HAP-1 (cell line): Measurements from ENCODE around the gene LIPG.
"Not testable (repeated sequence)": the region's sequence is repeated elsewhere in the genome, so short reads cannot be mapped to it uniquely, and the experiment has no call there.

Experiments used
- DNase-seq, 2 experiments: peaks; one replicate each; pipeline ENCODE4 v3.0.0-alpha.2; 2016 to 2020; ENCODE audit warnings: low spot score in 2 of 2
- H3K27me3 ChIP-seq: fragments of 250-450 bp; sonication (Bioruptor Pico); 2 replicates; pipeline ENCODE4 v1.5.1; 2020; ENCODE audit warnings: low read depth, mild to moderate bottlenecking, moderate library complexity
- H3K36me3 ChIP-seq: fragments of 250-450 bp; sonication (Bioruptor Pico); replicated peaks from 2 replicates; pipeline ENCODE4 v1.5.1; 2020; ENCODE audit warnings: mild to moderate bottlenecking
- H3K4me1 ChIP-seq: fragments of 250-450 bp; sonication (Bioruptor Pico); 2 replicates; pipeline ENCODE4 v1.5.1; 2020; ENCODE audit warnings: mild to moderate bottlenecking
- H3K4me3 ChIP-seq: fragments of 250-450 bp; sonication (Bioruptor Pico); 2 replicates; pipeline ENCODE4 v1.5.1; 2020; ENCODE audit warnings: mild to moderate bottlenecking, moderate library complexity
- H3K9me3 ChIP-seq: fragments of 250-450 bp; sonication (Bioruptor Pico); 2 replicates; pipeline ENCODE4 v1.5.1; 2020; ENCODE audit warnings: mild to moderate bottlenecking, moderate library complexity
- in situ Hi-C: fragments of 300-500 bp; cut with MboI; formaldehyde crosslinking; loops from 3 replicates; pipeline ENCODE4 v1.14.3; 2020; ENCODE audit warnings: low sequenced_read_pairs, inconsistent platforms, mixed read lengths

Gene LIPG

GRCh38 chr18:49558356-49558755 is 3.5 kb upstream of the LIPG start:
- Histone ChIP-seq H3K36me3 (no peaks in the 10 kb centered on the region), H3K4me1 (peaks cover 28% of the 10 kb centered on the region), H3K9me3 (peaks cover 6% of the 10 kb centered on the region), H3K4me3 (no peak overlapping the region), H3K27me3 (no peaks in the 10 kb centered on the region)
- no peak for DNase-seq
- in situ Hi-C loops = no loop called here

GRCh38 chr18:49559326-49559931 is 2.4 kb upstream of the LIPG start:
- peak in 1 of 2 experiments; percentile 61 for DNase-seq
- H3K27me3 ChIP-seq, in situ Hi-C loops, H3K36me3 ChIP-seq, H3K9me3 ChIP-seq, H3K4me3 ChIP-seq: not testable (repeated sequence)
- peaks cover 33% of the 10 kb centered on the region for H3K4me1 ChIP-seq

GRCh38 chr18:49560277-49560623 is 1.6 kb upstream of the LIPG start:
- Histone ChIP-seq H3K9me3 (no peaks in the 10 kb centered on the region), H3K4me1 (peaks cover 33% of the 10 kb centered on the region), H3K36me3 (no peaks in the 10 kb centered on the region), H3K27me3 (no peaks in the 10 kb centered on the region), H3K4me3 (no peak overlapping the region; the same call in 1 of the 2 replicates)
- no peak for DNase-seq
- in situ Hi-C loops = no loop called here

GRCh38 chr18:49560624-49561288 is 1.1 kb upstream of the LIPG start:
- Histone ChIP-seq H3K4me1 (peaks cover 33% of the 10 kb centered on the region), H3K36me3 (no peaks in the 10 kb centered on the region), H3K9me3 (no peaks in the 10 kb centered on the region), H3K27me3 (no peaks in the 10 kb centered on the region), H3K4me3 (peak overlapping the region; percentile 42)
- DNase-seq = peak in 1 of 2 experiments; percentile 48
- in situ Hi-C loops = no loop called here

- Histone ChIP-seq H3K4me3 (peak overlapping the region; percentile 42), H3K36me3 (no peaks in the 10 kb centered on the region; the same call in 1 of the 2 replicates), H3K9me3 (no peaks in the 10 kb centered on the region), H3K27me3 (no peaks in the 10 kb centered on the region), H3K4me1 (peaks cover 33% of the 10 kb centered on the region)
- peak in 1 of 2 experiments; percentile 24 for DNase-seq
- in situ Hi-C loops = no loop called here
Observed at GRCh38 chr18:49562481-49563129, 748 bp downstream of the LIPG start.

- H3K4me1 ChIP-seq = peaks cover 33% of the 10 kb centered on the region
- DNase-seq = no peak
- H3K4me3 ChIP-seq = peak overlapping the region; percentile 42
- in situ Hi-C loops = no loop called here
- no peaks in the 10 kb centered on the region; the same call in 1 of the 2 replicates for H3K36me3 ChIP-seq
- H3K9me3 ChIP-seq = no peaks in the 10 kb centered on the region
- H3K27me3 ChIP-seq = no peaks in the 10 kb centered on the region
Observed at GRCh38 chr18:49563130-49563540, 1.3 kb downstream of the LIPG start.

- H3K36me3 ChIP-seq = no peaks in the 10 kb centered on the region; the same call in 1 of the 2 replicates
- no peak overlapping the region for H3K4me3 ChIP-seq
- DNase-seq = no peak
- in situ Hi-C loops = no loop called here
- H3K27me3 ChIP-seq = no peaks in the 10 kb centered on the region
- H3K4me1 ChIP-seq = peaks cover 33% of the 10 kb centered on the region
- H3K9me3 ChIP-seq = no peaks in the 10 kb centered on the region
Observed at GRCh38 chr18:49563701-49564517, 2.1 kb downstream of the LIPG start.

GRCh38 chr18:49564518-49564834 is 2.6 kb downstream of the LIPG start:
- no peak for DNase-seq
- Histone ChIP-seq H3K4me3 (no peak overlapping the region), H3K36me3 (no peaks in the 10 kb centered on the region; the same call in 1 of the 2 replicates), H3K4me1 (peaks cover 33% of the 10 kb centered on the region), H3K9me3 (no peaks in the 10 kb centered on the region), H3K27me3 (no peaks in the 10 kb centered on the region)
- in situ Hi-C loops = no loop called here

- no peaks in the 10 kb centered on the region for H3K9me3 ChIP-seq
- peaks cover 33% of the 10 kb centered on the region for H3K4me1 ChIP-seq
- no peaks in the 10 kb centered on the region for H3K27me3 ChIP-seq
- DNase-seq = no peak
- H3K4me3 ChIP-seq = no peak overlapping the region
- no peaks in the 10 kb centered on the region; the same call in 1 of the 2 replicates for H3K36me3 ChIP-seq
- in situ Hi-C loops = no loop called here
Observed at GRCh38 chr18:49565101-49565500, 3.2 kb downstream of the LIPG start.

- DNase-seq = no peak
- Histone ChIP-seq H3K4me3 (no peak overlapping the region), H3K9me3 (no peaks in the 10 kb centered on the region), H3K4me1 (peaks cover 29% of the 10 kb centered on the region), H3K36me3 (no peaks in the 10 kb centered on the region; the same call in 1 of the 2 replicates), H3K27me3 (no peaks in the 10 kb centered on the region)
- in situ Hi-C loops = no loop called here
Observed at GRCh38 chr18:49565612-49566011, 3.8 kb downstream of the LIPG start.

- H3K4me1 ChIP-seq = peaks cover 24% of the 10 kb centered on the region
- H3K27me3 ChIP-seq = no peaks in the 10 kb centered on the region
- H3K4me3 ChIP-seq = no peak overlapping the region
- no peaks in the 10 kb centered on the region; the same call in 1 of the 2 replicates for H3K36me3 ChIP-seq
- in situ Hi-C loops = no loop called here
- DNase-seq = no peak
- H3K9me3 ChIP-seq = no peaks in the 10 kb centered on the region
Observed at GRCh38 chr18:49566217-49566770, 4.4 kb downstream of the LIPG start.

- Histone ChIP-seq H3K36me3 (no peaks in the 10 kb centered on the region; the same call in 1 of the 2 replicates), H3K27me3 (no peaks in the 10 kb centered on the region), H3K4me3 (no peak overlapping the region), H3K9me3 (no peaks in the 10 kb centered on the region), H3K4me1 (peaks cover 19% of the 10 kb centered on the region)
- no peak for DNase-seq
- in situ Hi-C loops = no loop called here
Observed at GRCh38 chr18:49566985-49567384, 5.1 kb downstream of the LIPG start.

- H3K36me3 ChIP-seq = no peaks in the 10 kb centered on the region; the same call in 1 of the 2 replicates
- H3K4me1 ChIP-seq = no peaks in the 10 kb centered on the region
- no peaks in the 10 kb centered on the region for H3K9me3 ChIP-seq
- DNase-seq = no peak
- H3K27me3 ChIP-seq = no peaks in the 10 kb centered on the region
- in situ Hi-C loops = no loop called here
- no peak overlapping the region for H3K4me3 ChIP-seq
Observed at GRCh38 chr18:49569724-49570123, 7.9 kb downstream of the LIPG start.
